HG03575 (cell line): Measurements from ENCODE around the gene GAST.

ENCODE experiments used
- ATAC-seq: cut with Tn5 transposase; IDR thresholded peaks from one replicate; pipeline ENCODE4 v1.9.1; 2021; ENCODE audit not compliant: unreplicated experiment, insufficient number of reproducible peaks, low FRiP score; ENCODE audit errors: extremely low read depth

The GAST gene

DNA sequence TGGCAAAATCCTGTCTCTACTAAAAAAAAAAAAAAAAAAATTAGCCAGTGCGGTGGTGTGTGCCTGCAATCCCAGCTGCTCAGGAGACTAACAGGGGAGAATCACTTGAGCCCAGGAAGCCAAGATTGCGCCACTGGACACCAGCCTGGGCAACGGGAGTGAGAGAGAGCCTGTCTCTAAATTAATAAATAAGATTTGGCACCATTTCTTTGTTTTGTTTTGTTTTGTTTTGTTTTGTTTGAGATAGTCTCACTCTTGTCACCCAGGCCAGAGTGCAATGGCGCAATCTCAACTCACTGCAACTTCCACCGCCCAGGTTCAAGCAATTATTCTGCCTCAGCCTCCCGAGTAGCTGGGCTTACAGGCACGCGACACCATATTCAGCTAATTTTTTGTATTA lies 9.4 kb upstream of the GAST start:
- ATAC-seq = no peak

DNA sequence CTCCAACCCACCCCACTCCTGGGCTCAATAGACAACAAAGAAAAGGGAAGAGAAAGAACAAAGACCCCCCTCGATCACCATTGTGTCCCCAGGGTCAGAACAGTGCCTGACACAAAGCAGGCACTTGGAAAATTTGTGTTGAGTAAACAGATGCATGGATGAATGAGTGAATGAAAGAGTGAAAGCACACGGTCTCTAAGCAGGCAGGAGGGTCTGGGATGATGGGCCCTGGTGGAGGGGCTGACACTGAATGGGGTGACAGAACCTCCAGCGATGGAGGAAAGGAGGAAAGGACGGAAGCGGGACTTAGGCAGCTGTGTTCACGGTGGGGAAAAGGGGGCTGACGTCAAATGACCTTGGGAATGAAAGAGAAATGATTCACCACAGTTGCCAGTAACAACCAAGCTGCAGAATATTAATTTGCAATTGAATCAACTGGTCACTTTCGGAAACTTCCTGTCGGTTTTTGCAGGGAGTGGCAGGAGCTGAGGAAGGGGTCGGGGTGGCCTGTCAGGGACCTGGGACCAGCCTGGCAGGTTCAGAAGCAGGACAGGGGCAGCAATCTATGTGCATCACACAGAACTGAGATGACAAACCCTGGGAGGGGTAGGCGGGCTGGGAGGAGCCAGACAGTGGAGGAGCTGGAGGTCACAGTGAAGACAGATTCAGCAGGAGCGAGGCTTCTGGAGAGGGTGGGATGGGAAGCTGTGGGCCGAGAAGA lies 6.7 kb upstream of the GAST start:
- ATAC-seq = no peak

DNA sequence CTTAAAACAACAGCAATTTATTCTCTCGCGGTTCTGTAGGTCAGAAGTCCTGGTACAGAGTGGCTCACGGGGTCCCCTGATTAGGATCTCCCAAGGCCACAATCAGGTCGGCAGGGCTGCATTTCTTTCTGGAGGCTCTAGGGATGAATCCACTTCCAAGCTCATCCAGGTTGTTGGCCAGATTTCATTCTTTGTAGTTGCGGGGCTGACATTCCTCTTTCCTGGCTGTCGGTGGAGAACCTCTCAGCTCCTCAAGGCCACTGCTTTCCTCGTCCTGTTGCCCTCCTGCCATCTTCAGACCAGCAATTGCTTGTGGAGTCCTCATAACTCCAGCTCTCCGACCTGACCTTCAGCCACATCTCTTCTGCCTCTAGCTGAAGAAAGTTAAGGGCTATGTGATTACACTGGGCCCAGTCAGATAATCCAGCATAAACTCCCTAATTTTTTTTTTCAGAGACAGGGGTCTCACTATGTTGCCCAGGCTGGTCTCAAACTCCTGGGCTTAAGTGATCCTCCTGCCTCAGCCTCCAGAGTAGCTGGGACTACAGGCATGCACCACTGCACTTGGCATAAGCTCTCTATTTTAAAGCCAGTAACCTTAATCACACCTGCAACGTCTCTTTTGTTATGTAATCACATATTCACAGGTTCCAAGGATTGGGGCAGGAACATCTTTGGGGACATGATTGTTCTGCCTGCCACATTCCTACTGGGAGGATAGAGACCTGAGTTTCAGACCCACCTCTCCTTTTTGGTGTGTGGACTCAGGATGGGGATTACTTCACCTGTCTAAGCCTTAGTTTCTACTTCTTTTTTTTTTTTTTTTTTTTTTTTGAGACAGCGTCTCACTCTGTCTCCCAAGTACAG lies 4.1 kb upstream of the GAST start:
- ATAC-seq = no peak

DNA sequence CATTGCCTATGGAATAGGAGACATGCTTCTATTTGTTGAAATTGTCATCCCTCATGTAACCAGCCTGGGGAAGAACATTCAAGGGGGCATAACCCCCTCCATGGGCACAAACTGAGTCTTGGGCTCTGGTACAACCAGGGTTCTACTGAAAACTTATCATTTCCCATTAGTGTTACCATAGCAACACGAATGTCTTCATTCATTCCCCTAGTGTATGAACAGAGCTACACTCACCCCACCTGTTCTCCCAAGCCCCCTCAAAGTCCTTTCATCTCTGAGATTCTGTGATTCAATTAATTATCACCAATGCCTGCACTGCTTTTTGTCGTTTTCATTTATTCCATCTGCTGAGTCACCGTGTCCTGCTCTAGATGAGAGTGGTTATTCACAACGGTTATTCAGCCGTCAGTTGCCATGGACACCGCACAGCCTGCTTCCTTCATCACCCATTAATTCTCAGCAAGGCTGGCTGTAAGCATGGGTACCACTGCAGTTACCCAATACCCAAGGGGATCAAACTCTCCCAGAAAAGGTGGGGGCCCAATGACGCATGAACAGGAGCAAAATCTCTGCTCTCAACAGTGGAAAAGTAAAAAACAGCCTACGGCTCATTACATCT lies 1.6 kb upstream of the GAST start:
- no peak for ATAC-seq

DNA sequence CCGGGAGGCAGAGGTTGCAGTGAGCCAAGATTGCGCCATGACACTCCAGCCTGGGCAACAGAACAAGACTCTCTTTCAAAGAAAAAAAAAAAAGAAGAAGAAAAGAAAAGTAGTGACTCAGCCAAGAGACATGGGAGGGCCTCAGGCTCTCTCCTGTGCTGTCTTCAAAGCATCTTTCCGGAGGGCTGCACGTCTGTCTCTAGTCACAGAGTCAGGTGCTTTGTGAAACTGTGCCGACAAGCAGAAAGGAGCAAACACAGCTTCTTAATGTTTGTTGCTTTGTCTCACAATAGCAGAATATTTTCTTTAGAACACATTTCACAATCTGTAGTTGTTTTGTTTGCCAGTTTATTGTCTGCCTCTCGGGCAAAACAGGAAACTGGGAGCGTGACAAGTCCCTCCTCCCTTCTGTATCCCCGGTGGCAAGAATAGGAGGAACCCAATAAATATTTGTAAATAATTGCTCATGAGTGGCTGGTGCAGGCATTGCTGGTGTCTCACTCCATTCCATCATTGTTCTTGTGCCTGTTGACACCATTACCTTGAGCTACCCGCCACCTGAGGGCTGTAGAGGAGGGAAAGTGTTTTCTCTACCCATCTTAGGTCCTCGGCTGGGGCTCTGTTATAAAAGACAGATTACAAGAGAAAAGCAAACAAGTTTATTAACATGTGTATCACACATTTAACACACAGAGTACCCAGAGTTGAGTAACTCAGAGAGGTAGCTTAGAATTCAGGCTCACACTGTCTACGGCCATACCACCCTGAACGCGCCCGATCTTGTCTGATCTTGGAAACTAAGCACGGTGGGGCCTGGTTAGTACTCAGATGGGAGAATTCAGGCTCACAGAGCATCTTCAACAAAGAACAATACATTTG lies 5.5 kb downstream of the GAST start:
- ATAC-seq = no peak

DNA sequence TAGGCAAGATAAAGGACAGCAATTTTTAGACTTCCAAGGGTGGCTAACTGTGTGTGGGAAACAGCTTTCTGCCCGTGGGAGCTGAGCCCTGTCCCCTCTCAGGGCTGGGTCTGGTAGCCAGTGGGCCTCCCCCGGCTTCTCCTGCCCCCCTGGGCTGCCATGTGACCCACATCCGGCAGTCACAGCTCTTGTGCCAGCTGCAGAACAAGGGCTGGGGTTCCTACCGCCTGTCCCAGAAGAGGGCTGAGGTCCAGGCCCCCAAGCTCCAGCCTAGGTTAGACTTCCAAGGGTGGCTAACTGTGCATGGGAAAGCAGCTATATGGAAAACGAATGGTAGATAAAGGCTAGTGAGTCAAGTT lies 6.1 kb downstream of the GAST start:
- ATAC-seq = no peak

DNA sequence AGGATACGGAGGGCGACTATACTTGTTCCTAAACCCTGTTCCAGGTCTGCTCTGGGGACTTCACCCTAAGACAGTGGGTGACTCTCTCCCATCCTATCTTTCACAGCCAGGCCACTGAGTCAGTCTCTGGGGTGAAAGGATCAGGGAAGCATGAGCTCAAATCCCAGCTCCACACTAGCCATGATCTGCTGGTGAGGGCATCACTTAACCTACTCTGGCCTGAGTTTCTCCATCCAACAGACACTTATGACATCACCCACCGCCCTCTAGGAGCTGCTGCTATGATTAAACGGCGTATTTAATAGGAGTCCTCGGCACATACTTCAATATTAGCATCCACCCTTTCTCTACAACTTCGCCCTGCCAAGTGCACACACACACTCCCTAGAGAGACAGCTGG lies 10.1 kb downstream of the GAST start:
- ATAC-seq = no peak

DNA sequence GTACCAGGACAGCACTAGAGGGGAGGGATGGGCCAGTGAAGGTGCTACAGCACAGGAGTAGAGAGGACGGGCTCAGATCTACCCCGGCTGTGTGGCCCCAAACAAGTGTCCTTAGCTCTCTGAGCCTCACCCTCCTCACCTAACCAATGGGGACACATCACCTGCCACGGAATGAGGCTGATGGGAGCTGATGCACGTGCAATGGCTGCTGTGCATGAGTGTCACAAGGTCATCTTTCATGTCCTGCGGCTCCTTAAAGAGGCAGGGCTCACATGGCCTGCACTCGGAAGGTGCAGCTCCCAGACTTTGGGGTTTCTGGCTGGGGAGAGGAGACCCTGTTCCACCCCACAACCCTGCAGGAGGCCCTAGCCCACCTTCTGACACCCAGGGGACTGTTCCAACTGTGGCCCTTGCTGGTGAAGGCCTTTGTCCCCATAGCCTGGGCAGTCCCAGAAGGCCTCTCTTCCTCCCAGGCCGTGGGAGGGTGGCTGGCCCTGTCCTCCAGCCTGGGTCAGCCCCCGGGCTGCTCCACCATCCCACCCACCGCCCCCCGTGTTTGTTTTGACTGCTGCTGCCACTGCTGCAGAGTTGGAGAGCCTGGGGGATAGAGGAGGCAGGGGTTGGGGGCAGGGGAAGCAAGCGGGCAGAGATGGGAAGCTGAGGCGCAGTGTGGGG lies 11.8 kb downstream of the GAST start:
- no peak for ATAC-seq

DNA sequence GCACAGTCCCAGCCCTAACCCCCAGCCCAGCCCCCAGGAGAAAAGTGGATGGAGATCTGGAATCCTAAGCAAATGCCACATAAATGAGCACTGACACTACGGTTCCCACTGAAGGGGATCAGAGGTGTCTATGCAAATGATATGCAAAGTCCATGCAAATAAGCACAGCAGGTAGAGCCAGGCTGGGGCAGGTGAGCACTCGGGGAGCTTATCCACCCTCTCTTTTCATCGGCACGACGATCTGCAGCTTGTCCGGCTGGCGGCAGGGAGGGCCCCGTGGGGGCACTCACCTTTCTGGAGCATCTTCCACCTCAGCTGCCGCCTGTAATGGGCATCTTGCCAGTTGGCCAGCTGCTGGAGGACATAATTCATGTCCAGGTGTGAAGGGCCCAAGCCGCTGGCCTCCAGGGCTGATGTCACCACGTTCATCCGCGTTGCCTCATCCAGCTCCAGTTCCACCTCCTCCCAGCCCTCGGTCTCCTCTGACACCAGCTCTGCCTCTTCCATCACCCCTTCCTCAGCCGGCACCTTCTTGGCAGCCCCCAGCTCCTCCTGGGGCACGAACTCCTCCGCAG lies 12.4 kb downstream of the GAST start:
- ATAC-seq = no peak

DNA sequence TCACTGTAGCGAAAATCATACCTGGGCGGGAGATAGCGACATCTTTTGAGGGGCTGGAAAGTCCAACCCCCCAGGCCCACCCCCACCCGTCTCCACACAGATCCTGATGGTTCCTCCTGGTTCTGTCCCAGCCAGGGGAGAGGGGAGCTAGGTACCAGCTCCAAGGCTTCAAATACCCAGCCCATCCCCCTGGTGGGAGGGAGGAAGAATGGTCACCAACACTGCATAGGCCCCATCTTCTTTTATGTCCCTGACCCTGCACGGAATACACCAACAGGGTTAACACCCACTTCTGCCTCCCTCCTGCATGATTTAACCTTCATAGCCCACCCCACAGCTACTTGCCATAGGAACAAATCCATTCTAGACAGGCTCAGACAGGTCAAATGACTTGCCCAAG lies 13.0 kb downstream of the GAST start:
- no peak for ATAC-seq

DNA sequence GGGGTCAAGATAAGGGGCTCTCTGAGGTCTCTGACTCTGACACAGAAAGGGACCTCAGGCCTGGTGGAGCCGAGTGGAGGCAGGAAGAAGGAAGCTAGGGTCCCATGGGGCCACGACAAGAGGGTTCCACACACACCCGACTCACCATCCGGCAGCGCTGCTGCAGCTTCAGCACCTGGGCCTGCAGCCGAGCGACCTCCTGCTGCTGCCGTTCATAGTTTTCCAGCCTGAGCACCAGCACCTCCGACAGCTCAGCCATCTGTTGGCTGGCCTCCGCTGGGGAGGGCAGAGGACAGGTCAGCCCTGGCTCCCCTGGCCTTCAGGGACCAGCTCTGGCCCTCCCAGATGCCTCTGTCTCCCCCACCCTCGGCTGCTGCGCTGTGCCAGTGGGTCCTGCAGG lies 15.9 kb downstream of the GAST start:
- ATAC-seq = no peak

DNA sequence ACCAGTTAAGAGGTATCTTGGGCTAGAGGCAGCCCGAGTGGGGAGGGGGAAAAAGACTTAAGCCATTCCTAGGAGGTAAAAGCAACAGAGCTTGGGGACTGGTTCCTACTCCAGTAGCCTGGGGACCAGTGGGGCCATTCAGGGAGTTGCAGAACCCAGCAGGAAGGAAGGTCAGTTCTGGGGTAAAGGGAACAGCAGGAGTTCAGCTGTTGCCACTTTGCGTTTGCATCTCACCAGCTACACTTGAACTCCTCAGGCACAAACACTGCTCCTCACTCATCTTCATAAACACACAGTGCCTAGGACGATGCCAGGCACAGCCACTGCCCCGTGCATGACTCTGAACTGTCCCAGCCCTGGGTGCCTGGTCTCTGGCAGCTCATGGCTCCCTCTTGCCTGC lies 18.3 kb downstream of the GAST start:
- ATAC-seq = no peak

DNA sequence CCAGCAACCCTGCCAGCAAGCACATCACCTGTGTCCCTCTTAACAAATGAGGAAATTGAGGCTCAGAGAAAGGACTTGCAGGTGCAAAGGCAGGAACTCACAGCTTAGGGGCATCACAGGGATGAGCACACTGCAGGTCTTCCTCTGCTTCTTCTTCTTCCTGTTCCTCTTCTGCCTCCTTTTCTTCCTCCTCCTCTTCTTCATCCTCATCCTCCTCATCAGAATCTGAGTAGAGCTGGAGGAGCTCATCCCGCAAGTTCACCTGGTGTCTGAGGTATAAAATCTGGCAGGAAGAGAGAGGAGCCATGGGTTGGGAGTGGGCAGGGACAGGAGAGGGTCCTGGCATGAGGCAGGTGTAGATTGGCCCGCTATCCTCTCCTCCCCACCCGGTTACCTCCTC lies 19.7 kb downstream of the GAST start:
- ATAC-seq = no peak

DNA sequence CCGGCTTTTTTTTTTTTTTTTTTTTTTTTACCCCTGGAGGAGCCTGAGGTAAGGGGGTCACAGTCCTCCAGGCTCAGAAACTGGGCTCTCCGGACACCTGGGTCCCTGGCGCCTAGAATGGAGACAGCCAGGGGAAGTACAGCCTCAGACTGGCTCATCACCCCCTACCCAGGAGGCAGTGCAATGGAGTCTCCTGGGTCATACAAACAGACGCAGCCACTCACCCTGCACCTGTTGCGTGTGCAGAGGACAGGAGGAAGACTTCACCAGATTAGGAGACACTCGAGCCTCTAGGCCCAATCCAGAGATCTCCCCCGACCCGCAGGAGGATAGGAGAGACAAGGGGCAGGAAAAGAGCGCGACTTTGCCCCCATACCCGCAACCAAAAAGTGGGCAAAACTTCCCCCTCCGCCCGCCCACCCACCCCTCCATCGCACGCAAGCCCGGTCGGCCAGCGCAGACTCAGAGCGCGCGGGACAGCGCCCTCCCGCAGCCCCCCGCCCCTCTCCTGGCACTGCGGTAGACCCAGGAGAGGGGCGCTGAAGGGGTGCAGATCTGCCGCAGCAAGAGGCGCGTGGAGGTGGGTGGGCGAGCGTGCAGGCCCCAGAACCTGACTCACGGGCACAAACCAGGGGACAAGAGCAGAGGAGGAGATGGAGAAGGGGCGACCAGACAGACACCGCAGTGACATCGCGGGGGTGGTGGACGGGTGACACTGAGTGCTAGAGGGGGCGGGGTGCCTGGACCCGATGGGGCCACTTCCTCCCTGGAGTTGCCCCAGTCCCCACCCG lies 21.4 kb downstream of the GAST start:
- no peak for ATAC-seq

DNA sequence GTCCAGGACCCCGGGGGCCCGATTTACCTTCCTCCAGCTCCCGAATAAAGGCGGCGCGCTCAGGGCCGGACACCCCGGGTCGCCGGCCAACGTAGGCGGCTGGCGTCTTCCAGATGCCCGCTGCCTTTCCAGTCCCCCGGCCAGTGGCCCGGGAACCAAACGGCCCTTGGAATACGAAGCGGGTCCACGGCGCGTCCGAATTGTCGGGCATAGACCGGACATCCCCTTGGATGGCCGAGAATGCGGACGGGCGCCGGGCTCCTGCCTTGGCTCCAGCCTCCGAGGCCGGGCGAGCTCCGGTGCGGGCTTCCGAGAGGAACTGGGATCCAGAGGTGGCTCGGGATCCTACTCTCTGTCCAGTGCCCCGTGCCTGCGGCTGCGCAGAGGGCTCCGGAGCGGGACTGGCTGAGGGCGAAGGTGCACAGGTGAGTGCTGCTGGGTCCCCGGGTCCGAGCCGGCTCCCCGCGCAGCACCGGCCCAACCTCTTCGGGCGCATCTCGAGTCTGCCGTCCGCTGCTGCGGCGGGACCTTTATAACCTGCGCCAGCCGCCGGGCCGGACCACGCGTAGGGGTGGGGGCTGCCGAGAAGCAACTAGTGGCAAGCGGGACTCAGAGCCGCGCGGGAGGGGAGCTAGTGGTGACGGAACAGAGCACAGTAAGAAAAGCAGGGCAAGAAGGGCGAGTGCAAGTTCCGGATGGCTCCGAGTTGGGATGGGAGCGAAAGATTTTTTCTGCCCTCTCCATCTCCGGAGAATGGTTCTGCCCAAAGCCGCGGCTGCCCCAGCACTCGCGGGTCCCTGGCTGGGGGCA lies 22.2 kb downstream of the GAST start, which contains the start of gene HAP1:
HAP1 (minus strand) TSS at position 505 of the 810 bp plus-strand sequence; CDS start at position 496, 9 bp downstream.
- ATAC-seq = no peak

DNA sequence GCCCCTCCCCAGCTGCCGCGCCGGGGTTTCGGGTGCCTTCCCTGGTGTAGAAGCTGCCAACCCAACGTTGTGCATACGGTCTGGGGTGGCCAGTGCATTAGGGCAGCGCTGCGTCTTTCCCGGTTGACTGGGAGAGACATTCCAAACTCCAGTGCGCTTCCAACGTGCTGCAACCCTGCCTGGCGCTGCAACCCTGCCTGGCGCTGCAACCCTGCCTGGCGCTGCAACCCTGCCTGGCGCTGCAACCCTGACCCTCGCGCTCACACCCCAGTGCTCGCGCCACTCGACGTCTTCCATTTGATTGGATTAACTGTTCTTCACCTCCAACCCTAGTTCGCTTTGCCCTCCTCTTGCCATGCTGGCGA lies 22.8 kb downstream of the GAST start:
- no peak for ATAC-seq

DNA sequence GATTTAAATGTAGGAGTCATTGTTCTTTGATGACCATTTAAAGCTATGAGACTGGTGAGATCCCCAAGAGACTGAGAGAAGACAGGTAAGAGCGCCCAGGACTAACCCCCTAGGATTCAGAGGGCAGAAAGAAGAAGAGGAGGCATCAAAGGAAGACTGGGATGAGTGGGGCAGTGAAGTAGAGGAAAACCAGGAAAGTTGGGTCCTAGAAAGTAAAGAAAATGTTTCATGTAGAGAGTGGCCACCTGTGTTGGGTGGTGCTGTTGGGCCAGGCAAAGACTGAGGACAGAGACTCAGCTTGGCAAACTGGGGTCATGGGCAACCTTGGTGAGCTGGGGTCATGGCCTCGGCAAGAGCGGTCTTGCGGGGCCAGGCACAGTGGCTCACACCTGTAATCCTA lies 23.6 kb downstream of the GAST start:
- ATAC-seq = no peak
